H1 (cell line): Measurements from ENCODE around the gene ASCC2. TPM values are rescaled to one million over a fixed set of nuclear protein-coding genes. Genes with fewer than 3 reads are reported as not detected.
A peak's percentile ranks its signal among the peaks of the same experiment; 100 is the strongest.

Experiments
- BCL11A ChIP-seq, 2 experiments: IDR thresholded peaks; one replicate each; pipeline ENCODE4 v1.6.1; 2011; ENCODE audit warnings: low read depth in 2 of 2, low read length in 2 of 2, mild to moderate bottlenecking in 2 of 2
- CBX5 ChIP-seq: fragments of 300-800, 300-1000 bp; sonication (generic); IDR thresholded peaks from 2 replicates; pipeline ENCODE4 v1.7.1; 2016; ENCODE audit warnings: antibody characterized with exemption, low read length, low read depth
- CHD2 ChIP-seq: IDR thresholded peaks from 2 replicates; pipeline ENCODE4 v1.6.1; 2012; ENCODE audit warnings: low read length, improper control_type of control experiment
- EP300 ChIP-seq, 2 experiments: IDR thresholded peaks; 1 replicate in 1 of 2; 2 replicates in 1 of 2; pipeline ENCODE4 v1.6.1; 2011 to 2012; ENCODE audit warnings: low read depth in 2 of 2, low read length in 2 of 2, mild to moderate bottlenecking in 2 of 2, borderline replicate concordance in 1 of 2, inconsistent platforms in 1 of 2, moderate library complexity in 1 of 2
- POU5F1 ChIP-seq: IDR thresholded peaks from 2 replicates; pipeline ENCODE4 v1.6.1; 2011; ENCODE audit warnings: low read depth, mild to moderate bottlenecking, low read length, moderate library complexity
- SAP30 ChIP-seq: fragments of 300-600 bp; sonication (generic); IDR thresholded peaks from 2 replicates; pipeline ENCODE4 v1.7.1; 2012; ENCODE audit warnings: low read length, moderate library complexity, mild to moderate bottlenecking, inconsistent platforms; ENCODE audit not compliant: insufficient read depth, insufficient replicate concordance
- SIN3A ChIP-seq, 2 experiments: IDR thresholded peaks in 1 of 2; conservative IDR thresholded peaks in 1 of 2; 2 replicates each; pipeline ENCODE4 v1.6.1; 2011 to 2012; ENCODE audit warnings: low read length in 2 of 2, improper control_type of control experiment in 1 of 2, low read depth in 1 of 2, mild to moderate bottlenecking in 1 of 2
- SIRT6 ChIP-seq: IDR thresholded peaks from one replicate; pipeline ENCODE4 v1.7.1; 2012; ENCODE audit warnings: low read length, inconsistent platforms
- SP2 ChIP-seq: IDR thresholded peaks from 2 replicates; pipeline ENCODE4 v1.6.1; 2012; ENCODE audit warnings: mild to moderate bottlenecking, low read length, inconsistent platforms
- SRF ChIP-seq: IDR thresholded peaks from 2 replicates; pipeline ENCODE4 v1.6.1; 2011; ENCODE audit warnings: mild to moderate bottlenecking, low read depth, low read length, moderate library complexity
- polyA plus RNA-seq, 7 experiments: library from polyadenylated mRNA; depleted of rRNA in 3 of 7; stranded (reverse) in 5 of 7; unstranded in 2 of 7; fragments of >200 nt in 5 of 7; fragments of 200-250 nt in 2 of 7; gene quantifications; 1 replicate in 5 of 7; 2 replicates in 1 of 7; 4 replicates in 1 of 7; pipeline versions ENCODE4 v1.2.1 to v1.2.3, GENCODE V29; 2011 to 2013; ENCODE audit warnings: missing spikeins in 2 of 7, mixed read lengths in 2 of 7
- total RNA-seq: library from RNA; stranded (reverse); fragmentation: NEBNext Ultra II Directional; extraction: Animal tissue kit (Norgen Biotek cat#: 25700); gene quantifications from 2 replicates; pipeline ENCODE4 v1.2.1, GENCODE V29; 2021
- TF ChIP-seq, protein P1 (sequence below): fragments of 300-600 bp; sonication (generic); IDR thresholded peaks from 2 replicates; pipeline ENCODE4 v1.7.1; 2012; ENCODE audit warnings: low read length, moderate library complexity, mild to moderate bottlenecking, inconsistent platforms; ENCODE audit not compliant: insufficient replicate concordance

ASCC2 gene
- total and polyA plus RNA-seq, 2 of the 8 experiments (the other 6 are each of a cell fraction or from before 2014, with no cell fraction given), result 35.0 to 35.8 TPM

DNA sequence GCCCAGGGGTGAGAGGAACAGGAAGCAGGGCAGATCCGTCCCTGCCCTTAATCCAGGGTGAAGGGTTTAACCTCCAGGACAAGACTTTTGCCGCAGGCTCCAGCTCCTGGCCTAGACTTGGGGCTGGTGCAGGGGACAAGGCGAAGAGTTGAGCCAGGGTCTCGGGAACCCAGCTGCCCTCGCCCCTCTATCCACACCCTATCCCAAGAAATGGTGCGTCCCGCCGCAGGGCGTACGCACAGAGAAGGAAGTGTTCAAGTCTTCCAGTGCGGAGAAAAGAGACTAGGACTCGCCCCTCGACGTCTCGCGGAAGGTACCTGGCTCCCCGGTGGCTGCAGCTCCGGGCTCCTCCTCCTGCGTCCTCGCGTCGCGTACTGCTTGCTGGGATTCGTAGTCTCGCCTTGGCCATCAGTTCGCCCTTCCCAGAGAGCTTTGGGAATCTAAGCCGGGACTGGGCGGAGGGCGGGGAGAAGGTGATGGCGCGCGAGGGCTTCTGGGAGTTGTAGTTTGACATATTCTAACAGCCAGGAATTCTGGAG is 71.4 kb downstream of the ASCC2 start, which contains the start of gene ZMAT5 (continued):
- TF ChIP-seq, protein P1, sequence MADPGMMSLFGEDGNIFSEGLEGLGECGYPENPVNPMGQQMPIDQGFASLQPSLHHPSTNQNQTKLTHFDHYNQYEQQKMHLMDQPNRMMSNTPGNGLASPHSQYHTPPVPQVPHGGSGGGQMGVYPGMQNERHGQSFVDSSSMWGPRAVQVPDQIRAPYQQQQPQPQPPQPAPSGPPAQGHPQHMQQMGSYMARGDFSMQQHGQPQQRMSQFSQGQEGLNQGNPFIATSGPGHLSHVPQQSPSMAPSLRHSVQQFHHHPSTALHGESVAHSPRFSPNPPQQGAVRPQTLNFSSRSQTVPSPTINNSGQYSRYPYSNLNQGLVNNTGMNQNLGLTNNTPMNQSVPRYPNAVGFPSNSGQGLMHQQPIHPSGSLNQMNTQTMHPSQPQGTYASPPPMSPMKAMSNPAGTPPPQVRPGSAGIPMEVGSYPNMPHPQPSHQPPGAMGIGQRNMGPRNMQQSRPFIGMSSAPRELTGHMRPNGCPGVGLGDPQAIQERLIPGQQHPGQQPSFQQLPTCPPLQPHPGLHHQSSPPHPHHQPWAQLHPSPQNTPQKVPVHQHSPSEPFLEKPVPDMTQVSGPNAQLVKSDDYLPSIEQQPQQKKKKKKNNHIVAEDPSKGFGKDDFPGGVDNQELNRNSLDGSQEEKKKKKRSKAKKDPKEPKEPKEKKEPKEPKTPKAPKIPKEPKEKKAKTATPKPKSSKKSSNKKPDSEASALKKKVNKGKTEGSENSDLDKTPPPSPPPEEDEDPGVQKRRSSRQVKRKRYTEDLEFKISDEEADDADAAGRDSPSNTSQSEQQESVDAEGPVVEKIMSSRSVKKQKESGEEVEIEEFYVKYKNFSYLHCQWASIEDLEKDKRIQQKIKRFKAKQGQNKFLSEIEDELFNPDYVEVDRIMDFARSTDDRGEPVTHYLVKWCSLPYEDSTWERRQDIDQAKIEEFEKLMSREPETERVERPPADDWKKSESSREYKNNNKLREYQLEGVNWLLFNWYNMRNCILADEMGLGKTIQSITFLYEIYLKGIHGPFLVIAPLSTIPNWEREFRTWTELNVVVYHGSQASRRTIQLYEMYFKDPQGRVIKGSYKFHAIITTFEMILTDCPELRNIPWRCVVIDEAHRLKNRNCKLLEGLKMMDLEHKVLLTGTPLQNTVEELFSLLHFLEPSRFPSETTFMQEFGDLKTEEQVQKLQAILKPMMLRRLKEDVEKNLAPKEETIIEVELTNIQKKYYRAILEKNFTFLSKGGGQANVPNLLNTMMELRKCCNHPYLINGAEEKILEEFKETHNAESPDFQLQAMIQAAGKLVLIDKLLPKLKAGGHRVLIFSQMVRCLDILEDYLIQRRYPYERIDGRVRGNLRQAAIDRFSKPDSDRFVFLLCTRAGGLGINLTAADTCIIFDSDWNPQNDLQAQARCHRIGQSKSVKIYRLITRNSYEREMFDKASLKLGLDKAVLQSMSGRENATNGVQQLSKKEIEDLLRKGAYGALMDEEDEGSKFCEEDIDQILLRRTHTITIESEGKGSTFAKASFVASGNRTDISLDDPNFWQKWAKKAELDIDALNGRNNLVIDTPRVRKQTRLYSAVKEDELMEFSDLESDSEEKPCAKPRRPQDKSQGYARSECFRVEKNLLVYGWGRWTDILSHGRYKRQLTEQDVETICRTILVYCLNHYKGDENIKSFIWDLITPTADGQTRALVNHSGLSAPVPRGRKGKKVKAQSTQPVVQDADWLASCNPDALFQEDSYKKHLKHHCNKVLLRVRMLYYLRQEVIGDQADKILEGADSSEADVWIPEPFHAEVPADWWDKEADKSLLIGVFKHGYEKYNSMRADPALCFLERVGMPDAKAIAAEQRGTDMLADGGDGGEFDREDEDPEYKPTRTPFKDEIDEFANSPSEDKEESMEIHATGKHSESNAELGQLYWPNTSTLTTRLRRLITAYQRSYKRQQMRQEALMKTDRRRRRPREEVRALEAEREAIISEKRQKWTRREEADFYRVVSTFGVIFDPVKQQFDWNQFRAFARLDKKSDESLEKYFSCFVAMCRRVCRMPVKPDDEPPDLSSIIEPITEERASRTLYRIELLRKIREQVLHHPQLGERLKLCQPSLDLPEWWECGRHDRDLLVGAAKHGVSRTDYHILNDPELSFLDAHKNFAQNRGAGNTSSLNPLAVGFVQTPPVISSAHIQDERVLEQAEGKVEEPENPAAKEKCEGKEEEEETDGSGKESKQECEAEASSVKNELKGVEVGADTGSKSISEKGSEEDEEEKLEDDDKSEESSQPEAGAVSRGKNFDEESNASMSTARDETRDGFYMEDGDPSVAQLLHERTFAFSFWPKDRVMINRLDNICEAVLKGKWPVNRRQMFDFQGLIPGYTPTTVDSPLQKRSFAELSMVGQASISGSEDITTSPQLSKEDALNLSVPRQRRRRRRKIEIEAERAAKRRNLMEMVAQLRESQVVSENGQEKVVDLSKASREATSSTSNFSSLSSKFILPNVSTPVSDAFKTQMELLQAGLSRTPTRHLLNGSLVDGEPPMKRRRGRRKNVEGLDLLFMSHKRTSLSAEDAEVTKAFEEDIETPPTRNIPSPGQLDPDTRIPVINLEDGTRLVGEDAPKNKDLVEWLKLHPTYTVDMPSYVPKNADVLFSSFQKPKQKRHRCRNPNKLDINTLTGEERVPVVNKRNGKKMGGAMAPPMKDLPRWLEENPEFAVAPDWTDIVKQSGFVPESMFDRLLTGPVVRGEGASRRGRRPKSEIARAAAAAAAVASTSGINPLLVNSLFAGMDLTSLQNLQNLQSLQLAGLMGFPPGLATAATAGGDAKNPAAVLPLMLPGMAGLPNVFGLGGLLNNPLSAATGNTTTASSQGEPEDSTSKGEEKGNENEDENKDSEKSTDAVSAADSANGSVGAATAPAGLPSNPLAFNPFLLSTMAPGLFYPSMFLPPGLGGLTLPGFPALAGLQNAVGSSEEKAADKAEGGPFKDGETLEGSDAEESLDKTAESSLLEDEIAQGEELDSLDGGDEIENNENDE, result no peak
- TF ChIP-seq BCL11A (IDR thresholded peaks at IDR 0.05; ENCODE audit: low read depth in 2 of 2, low read length in 2 of 2) (no peak), CBX5 (no peak), EP300 (IDR thresholded peaks at IDR 0.05; ENCODE audit: borderline replicate concordance in 1 of 2, low read depth in 2 of 2, low read length in 2 of 2) (no peak), SRF (no peak), SIRT6 (no peak), SAP30 (no peak), POU5F1 (no peak), CHD2 (peak; percentile 74), SP2 (no peak), SIN3A (conservative IDR thresholded peaks at IDR 0.05 in 1 of 2, IDR thresholded peaks at IDR 0.05 in 1 of 2; ENCODE audit: low read depth in 1 of 2, low read length in 2 of 2) (0 out of 4 replicates have a peak, but pooled peaks of 1 of the 2 experiments have one; percentile 52)
